MM.1S (cell line): ENCODE results near the gene MYOF.

Experiments
- DNase-seq: peaks from one replicate; pipeline ENCODE4 v3.0.0-alpha.2; 2015
- H2AFZ ChIP-seq: fragments of 300-600 bp; sonication (generic); 2 replicates; pipeline ENCODE4 v1.6.0; 2016; ENCODE audit warnings: antibody characterized with exemption, low read length
- H3F3A ChIP-seq: fragments of 300-600 bp; sonication (generic); 2 replicates; pipeline ENCODE4 v1.6.1; 2016; ENCODE audit warnings: mild to moderate bottlenecking, antibody characterized with exemption, low read length, moderate library complexity, mixed read lengths; ENCODE audit not compliant: insufficient read depth
- H3K27ac ChIP-seq: fragments of 300-600 bp; sonication (generic); 2 replicates; pipeline ENCODE4 v1.5.1; 2016; ENCODE audit warnings: mild to moderate bottlenecking, low read length
- H3K27me3 ChIP-seq: fragments of 300-600 bp; sonication (generic); replicated peaks from 2 replicates; pipeline ENCODE4 v1.6.0; 2016; ENCODE audit warnings: low read length; ENCODE audit not compliant: insufficient read depth
- H3K36me3 ChIP-seq: fragments of 300-600 bp; sonication (generic); replicated peaks from 2 replicates; pipeline ENCODE4 v1.6.1; 2016; ENCODE audit warnings: mild to moderate bottlenecking, low read length, mixed read lengths; ENCODE audit not compliant: insufficient read depth
- H3K4me1 ChIP-seq: fragments of 300-600 bp; sonication (generic); 2 replicates; pipeline ENCODE4 v1.6.1; 2016; ENCODE audit warnings: low read length, mixed read lengths
- H3K4me2 ChIP-seq: fragments of 300-600 bp; sonication (generic); 2 replicates; pipeline ENCODE4 v1.6.0; 2016; ENCODE audit warnings: low read depth, low read length
- H3K4me3 ChIP-seq: fragments of 300-600 bp; sonication (generic); 2 replicates; pipeline ENCODE4 v1.5.1; 2016; ENCODE audit warnings: low read length, mixed read lengths
- H3K79me2 ChIP-seq: fragments of 300-600 bp; sonication (generic); 2 replicates; pipeline ENCODE4 v1.6.1; 2016; ENCODE audit warnings: mixed run types, low read length, mixed read lengths
- H3K9ac ChIP-seq: fragments of 300-600 bp; sonication (generic); 2 replicates; pipeline ENCODE4 v1.6.1; 2016; ENCODE audit warnings: low read length, mixed read lengths
- H3K9me2 ChIP-seq: fragments of 300-600 bp; sonication (generic); replicated peaks from 2 replicates; pipeline ENCODE4 v1.6.1; 2016; ENCODE audit warnings: mild to moderate bottlenecking, low read length, mixed read lengths; ENCODE audit not compliant: insufficient read depth
- H3K9me3 ChIP-seq: fragments of 300-600 bp; sonication (generic); replicated peaks from 2 replicates; pipeline ENCODE4 v1.6.1; 2016; ENCODE audit warnings: mild to moderate bottlenecking, low read length, mixed read lengths; ENCODE audit not compliant: insufficient read depth
- H4K20me1 ChIP-seq: fragments of 300-600 bp; sonication (generic); 2 replicates; pipeline ENCODE4 v1.6.1; 2016; ENCODE audit warnings: mild to moderate bottlenecking, low read length, moderate library complexity, mixed read lengths; ENCODE audit not compliant: insufficient read depth
- EZH2 ChIP-seq: fragments of 300-600 bp; sonication (generic); optimal IDR thresholded peaks from 2 replicates; pipeline ENCODE3; 2017; ENCODE audit warnings: low read depth, mild to moderate bottlenecking, antibody characterized with exemption, low read length, mixed read lengths
- EZH2phosphoT487 ChIP-seq: fragments of 300-600 bp; sonication (generic); IDR thresholded peaks from 2 replicates; pipeline ENCODE4 v1.6.1; 2018; ENCODE audit warnings: antibody characterized with exemption, low read length
- TF ChIP-seq, protein P1 (sequence below): fragments of 300-600 bp; sonication (generic); IDR thresholded peaks from 2 replicates; pipeline ENCODE4 v1.5.1; 2016; ENCODE audit warnings: antibody characterized with exemption, low read length, mixed read lengths

MYOF gene

DNA sequence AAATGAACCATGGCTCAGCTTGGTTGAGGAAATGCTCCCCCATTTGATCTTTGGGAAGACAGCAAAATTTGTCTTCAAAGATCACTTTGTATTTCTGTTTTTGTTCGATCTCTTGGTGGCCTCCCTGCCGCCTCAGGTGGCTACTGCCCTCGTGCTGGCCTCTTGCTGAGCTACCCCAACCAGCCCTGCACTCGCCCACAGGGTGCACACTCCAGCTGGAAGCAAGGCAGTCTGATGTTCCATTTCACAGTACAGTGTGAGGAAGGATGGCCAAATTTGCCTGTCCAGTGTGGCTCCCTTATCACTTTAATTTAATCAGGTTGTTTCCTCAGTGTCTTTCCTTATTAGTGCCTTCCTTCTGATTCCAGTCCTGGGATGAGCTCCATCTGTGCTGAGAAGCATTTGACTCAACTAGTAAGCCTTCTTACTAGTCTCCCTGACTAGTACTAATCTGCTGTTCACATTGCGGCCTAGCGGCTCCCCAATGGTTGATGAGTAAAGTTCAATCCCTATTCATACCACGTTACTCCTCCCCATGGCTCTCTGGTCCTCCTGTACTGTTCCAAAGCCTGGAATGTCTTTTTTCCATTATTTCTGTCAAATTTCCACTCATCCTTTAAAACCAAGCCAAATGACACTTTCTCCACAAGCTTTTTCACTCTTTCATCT lies 8.2 kb downstream of the MYOF start:
- TF ChIP-seq EZH2 = no peak
- no peak for TF ChIP-seq EZH2phosphoT487
- no peak for DNase-seq
- H3K9ac ChIP-seq = no peak overlapping the region
- no peak overlapping the region for H3K27ac ChIP-seq
- no peaks in the 10 kb centered on the region for H3K9me2 ChIP-seq
- no peaks in the 10 kb centered on the region for H3F3A ChIP-seq
- no peaks in the 10 kb centered on the region for H4K20me1 ChIP-seq
- no peaks in the 10 kb centered on the region for H3K79me2 ChIP-seq
- H3K36me3 ChIP-seq = no peaks in the 10 kb centered on the region
- H3K9me3 ChIP-seq = no peaks in the 10 kb centered on the region
- H3K27me3 ChIP-seq = no peaks in the 10 kb centered on the region
- no peak overlapping the region for H2AFZ ChIP-seq
- H3K4me3 ChIP-seq = no peak overlapping the region
- no peak overlapping the region for H3K4me2 ChIP-seq
- no peaks in the 10 kb centered on the region for H3K4me1 ChIP-seq

DNA sequence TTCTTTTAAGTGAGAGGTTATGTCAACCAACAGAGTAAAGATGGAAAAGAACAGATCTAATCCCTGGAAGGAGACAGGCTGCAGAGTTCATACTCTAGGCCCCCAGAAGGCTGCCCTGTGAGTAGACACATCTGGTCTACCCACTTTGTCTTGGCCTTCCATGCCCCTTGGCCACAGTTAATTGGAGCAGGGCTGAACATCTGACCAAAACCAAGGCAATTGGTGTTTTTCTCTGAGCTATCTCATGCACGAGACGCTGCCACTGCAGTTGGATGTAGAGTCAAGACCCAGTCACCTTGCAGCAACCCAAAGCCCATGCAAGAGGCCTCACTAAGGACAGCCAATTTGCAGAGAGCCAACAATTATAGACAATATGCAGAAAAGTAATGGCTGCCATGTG lies 9.0 kb downstream of the MYOF start:
- H3K79me2 ChIP-seq = no peaks in the 10 kb centered on the region
- H3K27me3 ChIP-seq = no peaks in the 10 kb centered on the region
- H3K4me1 ChIP-seq = no peaks in the 10 kb centered on the region
- H3K4me2 ChIP-seq = no peak overlapping the region
- no peak overlapping the region for H3K27ac ChIP-seq
- no peaks in the 10 kb centered on the region for H3F3A ChIP-seq
- no peak overlapping the region for H2AFZ ChIP-seq
- H3K36me3 ChIP-seq = no peaks in the 10 kb centered on the region
- TF ChIP-seq EZH2phosphoT487 = no peak
- no peak for TF ChIP-seq EZH2
- TF ChIP-seq, protein P1, sequence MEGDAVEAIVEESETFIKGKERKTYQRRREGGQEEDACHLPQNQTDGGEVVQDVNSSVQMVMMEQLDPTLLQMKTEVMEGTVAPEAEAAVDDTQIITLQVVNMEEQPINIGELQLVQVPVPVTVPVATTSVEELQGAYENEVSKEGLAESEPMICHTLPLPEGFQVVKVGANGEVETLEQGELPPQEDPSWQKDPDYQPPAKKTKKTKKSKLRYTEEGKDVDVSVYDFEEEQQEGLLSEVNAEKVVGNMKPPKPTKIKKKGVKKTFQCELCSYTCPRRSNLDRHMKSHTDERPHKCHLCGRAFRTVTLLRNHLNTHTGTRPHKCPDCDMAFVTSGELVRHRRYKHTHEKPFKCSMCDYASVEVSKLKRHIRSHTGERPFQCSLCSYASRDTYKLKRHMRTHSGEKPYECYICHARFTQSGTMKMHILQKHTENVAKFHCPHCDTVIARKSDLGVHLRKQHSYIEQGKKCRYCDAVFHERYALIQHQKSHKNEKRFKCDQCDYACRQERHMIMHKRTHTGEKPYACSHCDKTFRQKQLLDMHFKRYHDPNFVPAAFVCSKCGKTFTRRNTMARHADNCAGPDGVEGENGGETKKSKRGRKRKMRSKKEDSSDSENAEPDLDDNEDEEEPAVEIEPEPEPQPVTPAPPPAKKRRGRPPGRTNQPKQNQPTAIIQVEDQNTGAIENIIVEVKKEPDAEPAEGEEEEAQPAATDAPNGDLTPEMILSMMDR = no peak
- no peaks in the 10 kb centered on the region for H3K9me2 ChIP-seq
- H3K4me3 ChIP-seq = no peak overlapping the region
- H3K9me3 ChIP-seq = no peaks in the 10 kb centered on the region
- H3K9ac ChIP-seq = no peak overlapping the region
- H4K20me1 ChIP-seq = no peaks in the 10 kb centered on the region
- DNase-seq = no peak

GRCh38 chr10:93471110-93471651 lies 11.0 kb downstream of the MYOF start:
- H3K79me2 ChIP-seq = no peaks in the 10 kb centered on the region
- H3K9ac ChIP-seq = no peak overlapping the region
- H3K36me3 ChIP-seq = no peaks in the 10 kb centered on the region
- no peak for DNase-seq
- TF ChIP-seq EZH2 = no peak
- no peak for TF ChIP-seq EZH2phosphoT487
- TF ChIP-seq, protein P1 = no peak
- no peaks in the 10 kb centered on the region for H3K4me1 ChIP-seq
- no peaks in the 10 kb centered on the region for H3F3A ChIP-seq
- no peak overlapping the region for H2AFZ ChIP-seq
- no peaks in the 10 kb centered on the region for H4K20me1 ChIP-seq
- H3K27ac ChIP-seq = no peak overlapping the region
- no peaks in the 10 kb centered on the region for H3K27me3 ChIP-seq
- no peak overlapping the region for H3K4me3 ChIP-seq
- no peaks in the 10 kb centered on the region for H3K9me3 ChIP-seq
- H3K9me2 ChIP-seq = no peaks in the 10 kb centered on the region
- H3K4me2 ChIP-seq = no peak overlapping the region

- no peaks in the 10 kb centered on the region for H3K9me3 ChIP-seq
- H2AFZ ChIP-seq = no peak overlapping the region
- TF ChIP-seq EZH2phosphoT487 = no peak
- TF ChIP-seq EZH2 = no peak
- TF ChIP-seq, protein P1 = no peak
- H3F3A ChIP-seq = no peaks in the 10 kb centered on the region
- no peak overlapping the region for H3K4me3 ChIP-seq
- no peaks in the 10 kb centered on the region for H3K36me3 ChIP-seq
- H3K79me2 ChIP-seq = no peaks in the 10 kb centered on the region
- no peaks in the 10 kb centered on the region for H4K20me1 ChIP-seq
- no peak for DNase-seq
- H3K4me1 ChIP-seq = no peaks in the 10 kb centered on the region
- H3K27ac ChIP-seq = no peak overlapping the region
- H3K9ac ChIP-seq = no peak overlapping the region
- H3K9me2 ChIP-seq = no peaks in the 10 kb centered on the region
- H3K27me3 ChIP-seq = no peaks in the 10 kb centered on the region
- no peak overlapping the region for H3K4me2 ChIP-seq
Observed at GRCh38 chr10:93469454-93469853, 12.7 kb downstream of the MYOF start.
